Measurements from ENCODE around the gene ZNF189. TPM values are rescaled to one million over a fixed set of nuclear protein-coding genes. Genes with fewer than 3 reads are reported as not detected.
"Not testable (repeated sequence)": the region's sequence is repeated elsewhere in the genome, so short reads cannot be mapped to it uniquely, and the experiment has no call there.

Gene ZNF189
- total RNA-seq, 1 donor: 10.4 TPM

- Histone ChIP-seq H3K9me3 (ENCODE audit: low read depth, low read length) (no peaks in the 10 kb centered on the region), H3K27me3 (ENCODE audit: insufficient read depth, low read length) (no peaks in the 10 kb centered on the region), H3K4me3 (ENCODE audit: low read length) (no peak overlapping the region), H3K4me1 (ENCODE audit: insufficient read depth, low read length) (no peaks in the 10 kb centered on the region)
These were observed 28.6 kb upstream of the ZNF189 start for GRCh38 chr9:101369884-101370531.

DNA sequence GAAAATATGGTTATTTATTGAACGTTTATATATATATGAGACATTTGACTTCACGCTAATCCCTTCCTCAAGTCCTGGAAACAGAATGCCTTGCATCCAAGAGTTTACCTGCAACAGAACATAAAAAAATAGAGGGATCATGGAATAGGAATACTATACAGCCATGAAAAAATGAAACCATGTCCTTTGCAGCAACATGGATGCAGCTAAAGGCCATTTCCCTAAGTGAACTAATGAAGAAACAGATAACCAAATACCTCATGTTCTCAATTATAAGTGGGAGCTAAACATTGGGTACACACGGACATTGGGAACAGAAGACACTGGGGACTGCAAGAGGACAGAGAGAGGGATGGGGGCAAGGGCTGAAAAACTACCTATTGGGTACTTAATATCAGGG, 26.8 kb upstream of the ZNF189 start:
- H3K4me1 ChIP-seq (ENCODE audit: insufficient read depth, low read length): no peaks in the 10 kb centered on the region

DNA sequence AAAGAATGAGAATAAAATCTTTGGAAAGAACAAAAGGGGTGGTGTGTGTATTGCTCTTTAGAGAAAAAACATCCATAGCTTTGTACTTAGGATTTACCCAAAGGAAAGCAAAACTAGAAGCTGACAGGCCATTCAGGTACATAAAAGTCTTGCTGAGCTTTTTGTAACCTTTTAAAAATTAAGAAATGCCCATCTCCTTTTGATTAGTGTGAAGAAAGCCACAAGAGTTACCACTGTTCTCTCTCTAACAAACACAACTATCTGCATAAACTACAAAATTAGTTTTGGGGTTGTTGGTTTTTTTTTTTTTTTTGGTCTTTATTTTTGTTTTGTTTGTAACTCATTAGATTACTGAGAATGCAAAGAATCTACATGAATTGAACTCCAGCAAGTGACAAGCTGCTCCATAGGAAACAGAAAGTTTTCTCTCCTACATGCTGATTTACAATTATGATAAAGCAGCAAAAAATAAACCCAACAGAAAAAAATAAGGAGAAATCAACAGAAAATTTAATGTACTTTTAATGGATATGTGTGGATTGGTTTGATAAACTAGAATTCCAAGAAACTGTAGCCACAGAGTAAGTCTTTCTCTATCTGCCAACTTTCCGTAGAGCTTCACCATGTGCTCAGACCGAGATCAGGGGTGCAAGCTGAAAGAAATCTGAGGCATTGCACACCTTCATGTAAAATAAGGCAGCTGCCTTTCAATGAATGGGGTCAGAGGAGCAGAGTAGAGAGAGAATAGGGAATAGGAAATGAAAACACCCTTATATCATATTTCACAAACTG, 26.1 kb upstream of the ZNF189 start:
- Histone ChIP-seq H3K9me3 (ENCODE audit: low read depth, low read length) (no peaks in the 10 kb centered on the region), H3K27me3 (ENCODE audit: insufficient read depth, low read length) (no peaks in the 10 kb centered on the region), H3K4me3 (ENCODE audit: low read length) (no peak overlapping the region), H3K4me1 (ENCODE audit: insufficient read depth, low read length) (no peaks in the 10 kb centered on the region)

More for the DNA sequence above, 26.8 kb upstream of the ZNF189 start:
- no peaks in the 10 kb centered on the region for H3K27me3 ChIP-seq (ENCODE audit: insufficient read depth, low read length)
- H3K4me3 ChIP-seq (ENCODE audit: low read length): no peak overlapping the region
- H3K9me3 ChIP-seq (ENCODE audit: low read depth, low read length): no peaks in the 10 kb centered on the region

- Histone ChIP-seq H3K9me3 (ENCODE audit: low read depth, low read length) (no peaks in the 10 kb centered on the region), H3K27me3 (ENCODE audit: insufficient read depth, low read length) (no peaks in the 10 kb centered on the region), H3K4me1 (ENCODE audit: insufficient read depth, low read length) (no peaks in the 10 kb centered on the region), H3K4me3 (ENCODE audit: low read length) (no peak overlapping the region)
These were observed 23.1 kb upstream of the ZNF189 start for GRCh38 chr9:101375546-101375945.

GRCh38 chr9:101376111-101376848, 22.4 kb upstream of the ZNF189 start:
- Histone ChIP-seq H3K27me3 (ENCODE audit: insufficient read depth, low read length) (no peaks in the 10 kb centered on the region), H3K9me3 (ENCODE audit: low read depth, low read length) (no peaks in the 10 kb centered on the region), H3K4me1 (ENCODE audit: insufficient read depth, low read length) (no peaks in the 10 kb centered on the region), H3K4me3 (ENCODE audit: low read length) (no peak overlapping the region)

- no peaks in the 10 kb centered on the region for H3K9me3 ChIP-seq (ENCODE audit: low read depth, low read length)
These were observed 18.4 kb upstream of the ZNF189 start for GRCh38 chr9:101380295-101380694.

DNA sequence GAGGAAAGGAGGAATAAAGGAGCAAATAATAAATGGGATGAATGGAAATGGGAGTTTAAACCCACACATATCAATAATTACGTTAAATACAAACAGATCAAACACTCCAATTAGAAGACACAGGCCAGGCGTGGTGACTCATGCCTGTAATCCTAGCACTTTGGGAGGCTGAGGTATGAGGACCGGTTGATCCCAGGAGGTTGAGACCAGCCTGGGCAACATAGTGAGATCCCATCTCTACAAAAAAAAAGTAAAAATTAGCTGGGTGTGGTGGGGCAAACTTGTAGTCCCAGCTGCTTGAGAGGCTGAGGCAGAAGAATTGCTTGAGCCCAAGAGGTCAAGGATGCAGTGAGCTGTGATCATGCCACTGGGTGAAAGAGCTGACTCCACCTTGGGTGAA, 17.5 kb upstream of the ZNF189 start:
- Histone ChIP-seq H3K4me3 (ENCODE audit: low read length) (no peak overlapping the region), H3K27me3 (ENCODE audit: insufficient read depth, low read length) (no peaks in the 10 kb centered on the region), H3K9me3 (ENCODE audit: low read depth, low read length) (no peaks in the 10 kb centered on the region), H3K4me1 (ENCODE audit: insufficient read depth, low read length) (no peaks in the 10 kb centered on the region)

More at GRCh38 chr9:101380295-101380694, 18.4 kb upstream of the ZNF189 start:
- no peak overlapping the region for H3K4me3 ChIP-seq (ENCODE audit: low read length)
- H3K27me3 ChIP-seq (ENCODE audit: insufficient read depth, low read length): no peaks in the 10 kb centered on the region
- no peaks in the 10 kb centered on the region for H3K4me1 ChIP-seq (ENCODE audit: insufficient read depth, low read length)

- Histone ChIP-seq H3K4me3 (ENCODE audit: low read length) (no peak overlapping the region), H3K27me3 (ENCODE audit: insufficient read depth, low read length) (no peaks in the 10 kb centered on the region), H3K4me1 (ENCODE audit: insufficient read depth, low read length) (no peaks in the 10 kb centered on the region), H3K9me3 (ENCODE audit: low read depth, low read length) (no peaks in the 10 kb centered on the region)
These were observed 16.8 kb upstream of the ZNF189 start for GRCh38 chr9:101381833-101382342.

DNA sequence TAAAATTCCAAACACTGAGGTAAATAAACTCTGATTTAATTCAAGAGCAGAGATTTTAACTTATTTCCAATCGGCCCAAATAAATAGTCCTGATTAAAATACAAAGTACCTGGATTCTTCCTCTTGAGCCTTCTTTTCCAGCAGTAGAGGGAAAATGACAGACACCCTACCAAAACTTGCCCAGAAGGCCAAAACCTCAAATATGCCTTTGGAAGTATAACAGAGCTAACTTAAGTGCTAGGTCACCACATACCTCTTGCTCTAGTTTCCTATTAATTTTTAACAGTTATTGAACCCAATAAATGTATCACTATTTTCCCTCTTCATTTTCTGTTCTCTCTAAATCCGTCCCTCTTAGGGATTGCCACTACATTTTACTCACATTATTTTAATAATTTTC, 15.3 kb upstream of the ZNF189 start:
- no peaks in the 10 kb centered on the region for H3K27me3 ChIP-seq (ENCODE audit: insufficient read depth, low read length)
- H3K4me3 ChIP-seq (ENCODE audit: low read length): no peak overlapping the region
- H3K9me3 ChIP-seq (ENCODE audit: low read depth, low read length): no peaks in the 10 kb centered on the region
- no peaks in the 10 kb centered on the region for H3K4me1 ChIP-seq (ENCODE audit: insufficient read depth, low read length)

- not testable (repeated sequence) for H3K27me3 ChIP-seq (ENCODE audit: insufficient read depth, low read length)
These were observed 13.6 kb upstream of the ZNF189 start, which contains the start of gene BAAT for GRCh38 chr9:101384873-101385536. BAAT (minus strand) TSS chr9:101385006; CDS start chr9:101371404, 13,602 bp downstream.

GRCh38 chr9:101387871-101388506, 10.7 kb upstream of the ZNF189 start:
- Histone ChIP-seq H3K9me3 (ENCODE audit: low read depth, low read length) (peaks cover 2% of the 10 kb centered on the region), H3K4me1 (ENCODE audit: insufficient read depth, low read length) (no peaks in the 10 kb centered on the region), H3K27me3 (ENCODE audit: insufficient read depth, low read length) (no peaks in the 10 kb centered on the region), H3K4me3 (ENCODE audit: low read length) (no peak overlapping the region)

More at GRCh38 chr9:101384873-101385536, 13.6 kb upstream of the ZNF189 start, which contains the start of gene BAAT:
- H3K4me3 ChIP-seq (ENCODE audit: low read length); H3K9me3 ChIP-seq (ENCODE audit: low read depth, low read length); H3K4me1 ChIP-seq (ENCODE audit: insufficient read depth, low read length): not testable (repeated sequence)

DNA sequence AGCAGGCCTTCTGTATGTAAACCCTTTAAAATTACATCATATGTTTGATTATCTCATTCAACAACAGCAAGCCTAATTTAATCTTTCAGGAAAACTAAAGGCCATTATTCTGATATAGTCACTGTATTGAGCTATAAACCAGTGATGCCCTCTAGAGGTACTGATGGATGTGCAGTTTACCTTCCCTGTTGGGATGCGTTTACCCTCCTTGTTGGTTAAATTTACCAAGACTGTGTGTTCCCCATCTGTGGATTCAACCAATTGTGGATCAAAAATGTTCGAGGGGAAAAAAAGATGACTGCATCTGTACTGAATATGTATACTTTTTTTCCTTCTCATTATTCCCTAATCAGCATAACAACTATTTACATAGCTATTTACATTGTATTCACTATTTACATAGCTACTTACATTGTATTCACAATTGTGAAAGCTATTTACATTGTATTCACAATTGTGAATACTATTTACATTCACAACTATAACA, 10.1 kb upstream of the ZNF189 start:
- H3K4me3 ChIP-seq (ENCODE audit: low read length): no peak overlapping the region
- H3K27me3 ChIP-seq (ENCODE audit: insufficient read depth, low read length): no peaks in the 10 kb centered on the region
- H3K9me3 ChIP-seq (ENCODE audit: low read depth, low read length): peaks cover 7% of the 10 kb centered on the region
- no peaks in the 10 kb centered on the region for H3K4me1 ChIP-seq (ENCODE audit: insufficient read depth, low read length)

- H3K9me3 ChIP-seq (ENCODE audit: low read depth, low read length): peaks cover 10% of the 10 kb centered on the region
- no peaks in the 10 kb centered on the region for H3K27me3 ChIP-seq (ENCODE audit: insufficient read depth, low read length)
- no peak overlapping the region for H3K4me3 ChIP-seq (ENCODE audit: low read length)
- peaks cover 13% of the 10 kb centered on the region for H3K4me1 ChIP-seq (ENCODE audit: insufficient read depth, low read length)
These were observed 5.5 kb upstream of the ZNF189 start for GRCh38 chr9:101393135-101393534.

GRCh38 chr9:101394687-101395086, 4.0 kb upstream of the ZNF189 start:
- H3K27me3 ChIP-seq (ENCODE audit: insufficient read depth, low read length): no peaks in the 10 kb centered on the region
- H3K4me3 ChIP-seq (ENCODE audit: low read length): no peak overlapping the region
- peaks cover 19% of the 10 kb centered on the region for H3K4me1 ChIP-seq (ENCODE audit: insufficient read depth, low read length)
- H3K9me3 ChIP-seq (ENCODE audit: low read depth, low read length): peaks cover 10% of the 10 kb centered on the region

All from mononuclear cell (primary cell).